GM10248 (cell line): ENCODE results near the gene SUGP1.

Experiments used
- CTCF ChIA-PET: fragments of 300-600 bp; sonication (Branson Sonifier 250); formaldehyde crosslinking; extraction: SDS; loops from one replicate; lab custom pipeline; 2021; ENCODE audit warnings: antibody characterized with exemption; lab: Yijun Ruan, JAX
- POLR2A ChIA-PET: fragments of 350-650 bp; sonication (Branson Sonifier 250); formaldehyde crosslinking; extraction: SDS; loops from one replicate; lab custom pipeline; 2020; ENCODE audit warnings: antibody characterized with exemption; lab: Yijun Ruan, JAX
- DNase-seq: peaks from one replicate; pipeline ENCODE4 v3.0.0; 2012; ENCODE audit errors: extremely low spot score
- TF ChIP-seq, protein P1 (sequence below): IDR thresholded peaks from 2 replicates; pipeline ENCODE4 v1.5.1; 2012; ENCODE audit warnings: mild to moderate bottlenecking, low read depth; ENCODE audit errors: extremely low read depth, missing control alignments, control extremely low read depth

SUGP1 gene

DNA sequence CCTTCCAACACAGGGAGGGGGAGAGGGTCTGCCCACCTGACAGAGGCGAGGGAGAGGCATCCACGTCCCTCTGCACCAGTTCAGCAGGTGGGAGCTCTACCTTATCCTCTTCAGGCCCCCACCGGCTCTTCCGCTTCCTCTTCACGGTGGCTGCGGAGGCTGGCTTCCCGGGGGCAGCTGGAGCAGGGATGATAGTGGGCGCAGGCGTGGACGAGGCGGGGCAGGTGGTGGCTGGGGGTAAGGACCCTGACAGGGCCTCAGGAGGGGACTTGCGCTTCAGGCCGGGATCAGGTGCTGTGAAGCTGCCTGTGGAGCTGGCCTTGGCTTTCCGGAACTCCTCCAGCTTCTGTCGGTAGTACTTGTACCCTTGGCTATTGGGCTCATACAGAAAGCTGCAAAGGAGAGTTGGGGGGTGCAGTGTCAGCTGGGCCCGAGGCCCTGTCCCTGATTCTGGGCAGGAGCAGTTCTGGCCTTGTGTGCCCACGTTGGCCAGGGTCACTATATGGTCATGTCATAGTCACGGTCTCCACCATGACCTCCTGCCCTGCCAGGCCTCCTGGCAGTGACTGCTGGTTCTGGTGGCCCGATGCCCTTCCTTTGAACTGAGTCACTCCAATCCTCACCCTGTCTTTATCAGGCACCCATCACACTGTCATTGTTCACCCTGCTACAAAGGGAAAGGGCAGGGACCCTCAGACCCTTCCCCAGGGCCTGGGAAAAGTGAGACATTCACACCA is 23.2 kb downstream of the SUGP1 start:
- ChIA-PET POLR2A (no interaction called here), CTCF (interaction anchor here (1.0 kb wide), 1 partner anchor 122 kb away, joined by 3 read pairs; no protein-coding TSS in a partner anchor)
- TF ChIP-seq, protein P1, sequence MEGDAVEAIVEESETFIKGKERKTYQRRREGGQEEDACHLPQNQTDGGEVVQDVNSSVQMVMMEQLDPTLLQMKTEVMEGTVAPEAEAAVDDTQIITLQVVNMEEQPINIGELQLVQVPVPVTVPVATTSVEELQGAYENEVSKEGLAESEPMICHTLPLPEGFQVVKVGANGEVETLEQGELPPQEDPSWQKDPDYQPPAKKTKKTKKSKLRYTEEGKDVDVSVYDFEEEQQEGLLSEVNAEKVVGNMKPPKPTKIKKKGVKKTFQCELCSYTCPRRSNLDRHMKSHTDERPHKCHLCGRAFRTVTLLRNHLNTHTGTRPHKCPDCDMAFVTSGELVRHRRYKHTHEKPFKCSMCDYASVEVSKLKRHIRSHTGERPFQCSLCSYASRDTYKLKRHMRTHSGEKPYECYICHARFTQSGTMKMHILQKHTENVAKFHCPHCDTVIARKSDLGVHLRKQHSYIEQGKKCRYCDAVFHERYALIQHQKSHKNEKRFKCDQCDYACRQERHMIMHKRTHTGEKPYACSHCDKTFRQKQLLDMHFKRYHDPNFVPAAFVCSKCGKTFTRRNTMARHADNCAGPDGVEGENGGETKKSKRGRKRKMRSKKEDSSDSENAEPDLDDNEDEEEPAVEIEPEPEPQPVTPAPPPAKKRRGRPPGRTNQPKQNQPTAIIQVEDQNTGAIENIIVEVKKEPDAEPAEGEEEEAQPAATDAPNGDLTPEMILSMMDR: no peak

DNA sequence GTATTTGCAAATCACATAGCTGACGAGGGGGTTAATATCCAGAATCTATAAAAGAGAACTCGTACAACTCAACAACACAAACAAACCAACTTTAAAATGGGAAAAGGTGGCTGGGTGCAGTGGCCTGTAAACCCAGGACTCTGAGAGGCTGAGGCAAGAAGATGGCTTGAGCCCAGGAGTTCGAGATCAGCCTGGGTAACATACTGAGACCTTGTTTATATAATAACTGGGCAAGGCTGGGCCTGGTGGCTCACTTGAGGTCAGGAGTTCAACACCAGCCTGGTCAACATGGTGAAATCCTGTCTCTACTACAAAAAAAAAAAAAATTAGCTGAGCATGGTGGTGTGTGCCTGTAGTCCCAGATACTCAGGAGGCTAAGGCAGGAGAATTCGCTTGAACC is 25.4 kb downstream of the SUGP1 start:
- TF ChIP-seq, protein P1: no peak
- CTCF ChIA-PET: interaction anchor here (1.6 kb wide), 1 partner anchor 12 kb away, joined by 3 read pairs; no protein-coding TSS in a partner anchor
- POLR2A ChIA-PET: no interaction called here

More for the DNA sequence above, 23.2 kb downstream of the SUGP1 start:
- no peak for DNase-seq

DNA sequence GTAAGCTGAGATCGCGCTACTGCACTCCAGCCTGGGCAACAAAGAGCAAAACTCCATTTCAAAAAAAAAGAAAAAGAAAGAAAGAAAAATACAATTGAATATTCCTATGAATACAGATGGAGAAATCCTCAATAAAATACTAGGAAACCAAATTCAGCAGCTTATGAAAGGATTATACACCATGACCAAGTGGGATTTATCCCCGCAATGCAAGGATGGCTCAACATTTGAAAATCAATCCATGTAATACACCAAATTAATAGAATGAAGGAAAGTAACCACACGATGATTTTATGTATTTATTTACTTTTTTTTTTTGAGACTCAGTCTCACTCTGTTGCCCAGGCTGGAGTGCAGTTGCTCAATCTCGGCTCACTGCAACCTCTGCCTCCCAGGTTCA is 27.7 kb downstream of the SUGP1 start:
- DNase-seq: no peak
- TF ChIP-seq, protein P1: no peak
- CTCF ChIA-PET: no interaction called here
- POLR2A ChIA-PET: no interaction called here

More for the DNA sequence above, 25.4 kb downstream of the SUGP1 start:
- DNase-seq: no peak

DNA sequence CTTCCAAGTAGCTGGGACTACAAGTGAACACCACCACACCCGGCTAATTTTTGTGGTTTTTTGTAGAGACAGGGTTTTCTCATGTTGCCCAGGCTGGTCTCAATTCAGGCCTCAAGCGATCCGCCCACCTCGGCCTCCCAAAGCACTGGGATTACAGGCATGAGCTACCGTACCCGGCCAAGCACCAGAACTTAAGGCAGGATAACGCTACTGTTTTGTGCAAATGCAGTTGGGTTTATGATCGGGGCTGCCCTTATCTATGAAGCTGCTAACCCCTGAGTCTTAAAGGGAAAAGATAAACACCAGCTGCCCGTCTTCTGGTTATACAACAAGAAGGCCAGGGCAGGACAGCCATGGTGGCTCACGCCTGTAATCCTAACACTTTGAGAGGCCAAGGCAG is 34.6 kb downstream of the SUGP1 start:
- TF ChIP-seq, protein P1: no peak
- ChIA-PET CTCF (no interaction called here), POLR2A (no interaction called here)
- DNase-seq: no peak

DNA sequence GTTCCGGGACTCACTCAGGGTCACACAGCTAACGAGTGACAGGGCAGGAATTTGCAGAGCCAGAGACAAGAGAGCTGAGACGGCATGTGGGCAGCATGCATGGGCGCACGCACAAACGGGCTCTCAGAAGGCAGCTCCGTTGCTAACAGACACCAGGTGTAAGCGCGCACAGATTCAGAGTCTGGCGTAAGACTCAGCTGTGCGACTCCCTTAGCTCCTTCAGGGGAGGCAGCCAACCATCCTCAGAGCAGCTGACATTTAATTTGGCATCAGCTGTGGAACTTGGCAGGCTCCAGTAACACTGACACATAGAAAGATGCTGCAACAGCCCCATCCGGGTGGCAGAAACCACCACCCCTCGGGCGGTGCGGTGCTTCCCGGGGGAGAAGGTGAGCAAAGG is 39.7 kb downstream of the SUGP1 start:
- DNase-seq: no peak
- CTCF ChIA-PET: no interaction called here
- POLR2A ChIA-PET: no interaction called here
- TF ChIP-seq, protein P1: no peak

DNA sequence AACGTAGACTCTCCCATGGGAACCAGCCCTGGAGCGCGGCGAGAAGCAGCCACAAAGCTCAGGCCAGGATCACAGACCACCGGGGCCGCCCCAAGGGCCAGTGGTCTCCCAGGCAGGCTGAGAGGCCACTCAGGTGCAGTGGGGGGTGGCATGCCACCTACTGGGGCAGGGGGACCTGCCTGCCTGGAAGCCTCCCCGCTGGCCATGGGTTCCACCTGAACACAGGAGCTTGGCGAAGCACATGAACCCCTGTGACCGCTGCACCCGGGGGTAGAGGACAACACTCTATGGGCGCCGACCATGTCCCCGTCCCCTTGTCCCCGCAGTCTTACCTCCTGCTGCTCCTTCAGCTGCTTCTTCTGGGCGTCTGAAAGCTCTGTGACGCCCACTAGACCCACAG is 40.5 kb downstream of the SUGP1 start:
- no peak for DNase-seq
- TF ChIP-seq, protein P1: no peak
- ChIA-PET POLR2A (no interaction called here), CTCF (no interaction called here)
